NCI-H2171 treated with DMSO at 0.1 percent for 48 hours (cell line): ENCODE measurements around the gene TAF1.
A peak's percentile ranks its signal among the peaks of the same experiment; 100 is the strongest.
"Not testable (repeated sequence)": the region's sequence is repeated elsewhere in the genome, so short reads cannot be mapped to it uniquely, and the experiment has no call there.

Source experiments
- DNase-seq: peaks from one replicate; lab custom pipeline; 2025; lab: John Stamatoyannopoulos, UW

TAF1 gene

GRCh38 chrX:71365875-71366673 lies at the start of gene TAF1:
TSS of gene TAF1 (plus strand) at chrX:71366357. CDS start at chrX:71366375, 18 bp downstream.
- peak; percentile 95 for DNase-seq

GRCh38 chrX:71316959-71317358 lies 49.2 kb upstream of the TAF1 start:
- not testable (repeated sequence) for DNase-seq

DNA sequence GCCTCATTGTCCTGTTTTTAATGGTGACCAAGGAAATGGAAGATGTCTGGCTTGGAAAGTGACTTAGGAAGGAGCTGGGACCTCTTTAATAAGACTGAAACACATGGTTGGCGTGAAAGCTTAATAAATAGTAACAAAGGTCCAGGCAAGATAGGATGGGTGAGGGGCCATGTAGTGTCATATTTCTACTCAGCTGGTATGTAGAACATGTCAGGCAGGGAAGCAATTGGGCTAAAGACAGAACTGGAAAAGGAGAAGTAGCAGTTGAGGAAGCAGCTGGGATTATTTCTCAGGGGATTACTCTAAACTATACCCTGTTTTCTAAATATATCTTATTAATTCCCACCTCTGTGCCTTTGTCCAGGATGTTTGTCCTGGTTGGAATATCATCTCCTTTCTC lies 46.0 kb upstream of the TAF1 start:
- DNase-seq: peak; percentile 6

DNA sequence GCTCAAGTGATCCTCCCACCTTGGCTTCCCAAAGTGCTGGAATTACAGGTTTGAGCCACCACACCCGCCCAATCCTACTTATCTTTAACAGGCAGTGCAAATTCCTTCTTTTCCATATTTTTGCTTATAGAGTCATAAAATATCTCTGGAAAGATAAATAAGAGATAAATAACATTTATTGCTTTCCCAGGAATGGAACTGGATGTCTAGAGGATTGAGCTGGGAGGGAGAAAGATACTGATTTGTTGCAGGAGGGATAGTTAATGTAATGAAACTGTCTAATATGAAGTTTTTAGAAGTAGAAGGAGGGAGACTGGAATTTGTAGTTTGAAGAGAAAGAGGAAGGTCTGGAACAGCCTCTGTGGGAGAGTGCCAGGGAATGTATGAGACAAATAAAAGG lies 44.4 kb upstream of the TAF1 start:
- DNase-seq: no peak

DNA sequence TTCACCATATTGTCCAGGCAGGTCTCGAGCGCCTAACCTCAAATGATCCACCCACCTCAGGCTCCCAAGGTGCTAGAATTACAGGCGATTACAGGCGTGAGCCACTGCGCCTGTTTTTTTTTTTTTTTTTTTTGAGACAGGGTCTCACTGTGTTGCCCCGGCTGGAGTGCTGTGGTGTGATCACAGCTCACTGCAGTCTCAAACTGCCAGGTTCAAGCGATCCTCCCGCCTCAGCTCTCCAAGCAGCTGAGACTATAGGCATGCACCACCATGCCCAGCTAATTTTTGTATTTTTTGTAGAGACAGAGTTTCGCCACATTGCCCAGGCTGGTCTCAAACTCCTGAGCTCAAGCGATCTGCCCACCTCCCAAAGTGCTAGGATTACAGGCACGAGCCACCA lies 41.7 kb upstream of the TAF1 start:
- not testable (repeated sequence) for DNase-seq

- no peak for DNase-seq
Observed at GRCh38 chrX:71326394-71326793, 39.8 kb upstream of the TAF1 start.

DNA sequence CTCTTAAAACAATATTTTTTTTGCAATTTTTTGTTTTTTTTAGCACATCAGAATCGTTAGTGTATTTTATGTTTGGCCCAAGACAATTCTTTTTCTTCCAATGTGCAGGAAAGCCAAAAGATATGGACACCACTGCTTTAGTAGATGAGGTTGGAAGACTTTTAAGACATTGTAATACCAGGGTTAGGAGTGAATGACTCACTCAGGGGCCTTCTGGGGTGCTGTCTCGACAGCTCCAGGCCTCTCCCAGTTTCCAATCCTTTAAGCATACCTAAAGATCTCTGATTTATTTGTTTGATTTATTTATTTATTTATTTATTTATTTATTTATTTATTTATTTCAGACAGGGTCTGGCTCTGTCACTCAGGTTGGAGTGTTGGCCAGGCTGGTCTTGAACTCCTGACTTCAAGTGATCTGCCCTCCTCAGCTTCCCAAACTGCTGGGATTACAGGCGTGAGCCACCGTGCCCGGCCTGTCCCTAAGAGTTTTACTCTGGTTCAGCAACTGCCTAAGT lies 16.9 kb upstream of the TAF1 start:
- not testable (repeated sequence) for DNase-seq

GRCh38 chrX:71349867-71350266 lies 16.3 kb upstream of the TAF1 start:
- DNase-seq: not testable (repeated sequence)

DNA sequence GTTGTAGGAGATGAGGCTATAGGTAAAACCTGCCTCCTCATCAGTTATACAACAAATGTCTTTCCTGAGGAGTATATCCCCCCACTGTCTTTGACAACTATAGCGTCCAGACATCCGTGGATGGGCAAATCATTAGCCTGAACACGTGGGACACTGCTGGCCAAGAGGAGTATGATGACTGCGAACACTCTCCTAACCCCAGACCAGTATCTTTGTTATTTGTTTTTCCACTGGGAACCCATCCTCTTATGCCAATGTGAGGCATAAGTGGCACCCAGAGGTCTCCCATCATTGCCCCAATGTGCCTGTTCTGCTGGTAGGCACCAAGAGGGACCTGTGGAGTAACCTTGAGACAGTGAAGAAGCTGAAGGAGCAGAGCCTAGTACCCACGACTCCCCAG lies 13.7 kb upstream of the TAF1 start:
- not testable (repeated sequence) for DNase-seq

DNA sequence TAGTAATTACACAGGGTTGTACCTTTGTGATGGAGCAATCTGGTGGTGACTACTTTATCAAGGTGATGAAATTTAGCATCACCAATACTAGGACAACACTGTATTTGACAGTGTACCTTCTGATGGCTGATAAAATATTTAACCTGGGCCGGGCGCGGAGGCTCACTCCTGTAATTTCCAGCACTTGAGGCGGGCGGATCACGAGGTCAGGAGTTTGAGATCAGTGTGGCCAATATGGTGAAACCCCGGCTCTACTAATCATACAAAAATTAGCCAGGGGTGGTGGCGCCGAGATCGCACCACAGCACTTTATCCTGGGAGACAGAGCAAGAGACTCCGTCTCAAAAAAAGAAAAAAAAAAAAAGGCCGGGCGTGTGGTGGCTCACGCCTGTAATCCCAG lies 1.9 kb upstream of the TAF1 start:
- no peak for DNase-seq

DNA sequence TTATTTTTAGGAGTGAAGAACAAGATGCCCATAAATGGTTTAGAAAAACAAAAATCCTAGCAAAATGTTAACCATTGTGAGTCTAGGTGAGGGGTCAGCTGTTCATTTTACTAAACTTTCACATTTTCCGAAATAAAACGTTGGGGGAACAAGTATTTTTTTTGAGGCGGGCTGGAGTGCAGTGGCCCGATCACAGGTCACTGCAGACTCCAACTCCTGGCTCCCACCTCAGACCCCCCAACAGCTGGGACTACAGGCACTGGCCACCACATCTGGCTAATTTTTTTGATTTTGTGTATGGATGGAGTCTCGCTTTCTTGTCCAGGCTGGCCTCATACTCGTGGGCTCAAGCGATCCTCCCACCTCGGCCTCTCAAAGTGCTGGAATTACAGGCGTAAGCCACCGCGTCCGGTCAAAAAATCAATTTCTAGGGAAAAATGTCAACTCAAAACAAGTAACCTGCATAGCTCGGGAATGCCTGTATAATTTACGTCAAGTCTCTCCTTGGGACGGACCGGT lies 742 bp upstream of the TAF1 start:
- no peak for DNase-seq

DNA sequence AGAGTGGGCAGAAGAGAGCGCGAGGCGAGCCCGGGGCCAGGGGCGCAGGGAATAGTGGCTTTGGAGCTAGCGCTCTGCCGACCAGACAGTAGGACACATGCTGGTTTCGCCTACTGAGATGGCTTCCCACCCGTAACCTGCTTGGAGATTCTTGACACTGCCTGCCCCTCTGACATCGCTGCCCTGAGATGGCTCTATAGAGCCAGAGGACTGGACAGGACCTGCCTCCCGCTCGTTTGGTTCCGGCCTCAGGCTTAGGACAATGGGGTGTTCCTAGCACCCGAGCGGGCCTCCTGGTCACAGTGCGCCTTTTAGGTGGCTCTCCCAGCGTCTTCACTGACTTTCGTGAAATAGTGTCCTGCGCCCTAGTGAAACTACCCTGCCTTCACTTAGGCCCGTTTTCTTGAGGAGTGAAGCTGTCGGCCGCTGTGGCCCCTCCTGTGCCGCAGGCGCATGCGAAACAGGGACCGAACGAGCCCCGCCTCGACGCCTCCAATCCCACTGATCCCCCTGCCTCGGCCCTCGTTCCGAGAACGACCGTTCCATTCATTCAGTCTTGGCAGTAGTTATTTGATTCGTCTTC lies 608 bp downstream of the TAF1 start:
- no peak for DNase-seq

DNA sequence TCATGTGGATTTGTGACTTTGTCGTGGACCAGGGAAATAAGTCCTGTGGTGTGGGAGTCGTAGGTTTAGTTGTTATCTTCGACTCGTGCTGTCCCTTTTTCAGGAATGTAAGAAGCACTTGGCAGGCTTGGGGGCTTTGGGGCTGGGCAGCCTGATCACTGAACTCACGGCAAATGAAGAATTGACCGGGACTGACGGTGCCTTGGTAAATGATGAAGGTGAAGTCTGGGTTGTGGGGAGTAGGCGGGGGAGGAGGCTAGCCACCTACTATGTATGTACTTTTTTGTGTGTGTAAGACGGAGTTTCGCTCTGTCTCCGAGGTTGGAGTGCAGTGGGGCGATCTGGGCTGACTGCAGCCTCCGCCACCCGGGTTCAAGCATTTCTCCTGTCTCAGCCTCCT lies 1.2 kb downstream of the TAF1 start:
- DNase-seq: no peak

- DNase-seq: no peak
Observed at GRCh38 chrX:71372388-71372787, 6.2 kb downstream of the TAF1 start.

DNA sequence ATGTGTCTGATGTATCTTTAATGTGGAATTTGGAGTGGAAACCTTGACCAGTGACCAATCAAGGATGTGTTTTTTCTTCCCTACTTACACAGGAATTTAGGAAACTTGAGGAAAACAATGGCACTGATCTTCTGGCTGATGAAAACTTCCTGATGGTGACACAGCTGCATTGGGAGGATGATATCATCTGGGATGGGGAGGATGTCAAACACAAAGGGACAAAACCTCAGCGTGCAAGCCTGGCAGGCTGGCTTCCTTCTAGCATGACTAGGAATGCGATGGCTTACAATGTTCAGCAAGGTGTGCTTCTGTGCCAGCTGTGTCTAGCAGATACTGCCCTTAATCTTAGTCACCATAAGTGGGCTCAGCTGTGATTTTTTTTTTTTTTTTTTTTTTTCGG lies 12.6 kb downstream of the TAF1 start:
- DNase-seq: no peak

DNA sequence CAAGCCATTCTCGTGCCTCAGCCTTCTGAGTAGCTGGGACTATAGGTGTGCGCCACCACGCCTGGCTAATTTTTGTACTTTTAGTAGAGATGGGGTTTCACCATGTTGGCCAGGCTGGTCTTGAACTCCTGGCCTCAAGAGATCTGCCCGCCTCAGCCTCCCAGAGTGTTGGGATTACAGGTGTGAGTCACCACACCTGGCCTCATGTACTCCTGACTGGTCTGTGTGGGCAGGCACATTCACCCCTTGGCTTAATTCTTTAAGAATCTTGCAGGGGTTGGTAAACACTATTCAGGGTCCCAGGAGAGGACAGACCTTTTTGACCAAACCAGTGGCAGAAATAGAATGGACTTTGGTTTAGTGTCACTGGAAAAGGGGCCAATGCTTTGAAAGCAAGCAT lies 25.6 kb downstream of the TAF1 start:
- DNase-seq: not testable (repeated sequence)

GRCh38 chrX:71393919-71394318 lies 27.8 kb downstream of the TAF1 start:
- no peak for DNase-seq

GRCh38 chrX:71396576-71396975 lies 30.4 kb downstream of the TAF1 start:
- DNase-seq: no peak

DNA sequence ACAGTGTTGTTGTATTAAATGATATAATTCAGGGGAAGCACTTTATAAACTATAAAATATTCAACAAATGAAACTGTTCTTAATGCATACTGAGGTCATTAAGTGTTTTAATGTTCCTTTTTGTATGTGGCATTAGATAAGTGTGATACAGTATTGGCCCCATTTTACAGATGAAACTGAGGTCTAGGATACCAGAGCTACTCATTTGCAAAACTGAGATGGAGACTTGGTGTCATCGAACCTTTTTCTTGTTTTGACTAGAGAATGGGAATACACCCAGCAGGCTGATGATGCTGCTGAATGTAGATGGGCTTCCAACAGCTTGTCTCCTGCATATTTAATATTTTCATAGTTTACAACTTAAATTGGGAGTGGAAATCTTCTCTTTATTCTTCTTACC lies 34.6 kb downstream of the TAF1 start:
- DNase-seq: no peak

GRCh38 chrX:71416260-71416659 lies 50.1 kb downstream of the TAF1 start:
- peak; percentile 5 for DNase-seq

GRCh38 chrX:71420686-71421085 lies 54.5 kb downstream of the TAF1 start:
- DNase-seq: no peak

DNA sequence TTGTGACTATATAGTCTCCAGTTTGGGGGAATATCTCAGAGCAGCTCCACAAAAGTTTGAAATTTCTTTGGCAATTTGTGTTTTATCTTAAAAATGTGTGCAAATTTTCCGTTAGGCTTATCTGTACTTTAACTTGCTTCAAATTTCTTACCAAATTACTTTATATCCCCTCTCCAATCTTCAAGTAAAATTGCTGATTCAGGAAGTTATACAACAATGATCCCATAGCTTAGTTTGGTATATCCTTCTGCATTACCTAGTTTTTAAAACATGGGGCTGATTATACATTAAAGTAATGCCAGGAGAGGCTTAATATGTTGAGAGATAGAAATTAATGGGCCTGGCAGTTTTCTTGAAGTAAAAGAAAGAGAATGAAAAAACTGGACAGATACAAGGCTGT lies 66.6 kb downstream of the TAF1 start:
- no peak for DNase-seq

DNA sequence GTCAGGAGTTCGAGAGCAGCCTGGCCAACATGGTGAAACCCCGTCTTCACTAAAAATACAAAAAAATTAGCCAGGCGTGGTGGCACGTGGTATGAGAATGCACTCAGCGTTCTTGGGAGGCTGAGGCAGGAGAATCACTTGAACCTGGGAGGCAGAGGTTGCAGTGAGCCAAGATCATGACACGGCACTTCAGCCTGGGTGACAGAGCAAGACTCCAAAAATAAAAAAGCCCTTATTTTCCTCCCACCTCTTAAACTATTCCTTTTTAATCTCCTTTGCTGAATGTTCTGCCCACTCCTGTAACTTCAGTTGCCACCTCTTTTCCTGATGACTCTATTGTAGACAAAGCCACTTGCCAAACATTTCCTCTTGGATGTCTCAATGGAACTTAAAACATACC lies 72.6 kb downstream of the TAF1 start:
- no peak for DNase-seq
